B cell (primary cell): Measurements from ENCODE around the gene TERC.
A peak's percentile ranks its signal among the peaks of the same experiment; 100 is the strongest.

ENCODE experiments used
- EZH2 ChIP-seq: IDR thresholded peaks from 2 replicates; pipeline ENCODE4 v1.6.1; 2012; ENCODE audit warnings: borderline replicate concordance, low read depth, mild to moderate bottlenecking, moderate library complexity, low read length; ENCODE audit not compliant: insufficient read depth, poor library complexity, severe bottlenecking
- TF ChIP-seq, protein P1 (sequence below): fragments of 200-600 bp; IDR thresholded peaks from one replicate; pipeline ENCODE4 v1.8.0; 2022; ENCODE audit warnings: antibody characterized with exemption, mild to moderate bottlenecking

DNA sequence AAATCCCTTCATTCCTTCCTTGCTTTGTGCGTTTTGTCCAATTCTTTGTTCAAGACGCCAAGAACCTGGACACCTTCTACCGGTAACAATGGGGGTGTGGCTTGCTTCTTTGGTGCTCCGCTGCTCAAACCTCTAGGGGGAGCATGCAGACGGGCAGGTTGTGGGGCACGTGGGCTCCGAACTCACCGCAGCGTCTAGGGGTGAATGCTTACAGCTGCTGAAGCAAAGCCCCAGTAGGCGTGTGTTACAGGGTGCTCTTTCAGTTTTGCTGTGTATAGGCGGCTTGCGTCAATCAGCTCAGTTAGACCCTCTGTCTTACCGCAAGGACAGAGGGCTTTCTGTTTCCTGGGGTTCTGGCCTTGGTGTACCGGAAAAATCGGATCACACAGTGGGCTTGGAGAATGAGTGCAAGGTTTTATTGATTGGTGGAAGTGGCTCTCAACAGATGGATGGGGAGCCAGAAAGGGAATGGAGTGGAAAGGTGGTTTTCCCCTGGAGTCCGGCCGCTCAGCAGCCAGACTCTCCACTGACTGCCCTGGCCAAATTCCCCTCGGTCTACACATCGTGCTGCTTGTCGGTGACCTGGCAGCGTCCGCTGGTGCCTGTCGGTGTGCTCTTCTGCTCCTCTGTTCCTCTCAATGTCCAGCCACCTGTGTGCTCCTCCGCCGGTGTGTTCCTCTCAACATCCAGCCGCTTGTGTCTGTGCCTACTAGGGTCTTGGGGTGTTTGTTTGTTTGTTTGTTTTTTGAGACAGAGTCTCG is 49.1 kb upstream of the TERC start:
- TF ChIP-seq, protein P1, sequence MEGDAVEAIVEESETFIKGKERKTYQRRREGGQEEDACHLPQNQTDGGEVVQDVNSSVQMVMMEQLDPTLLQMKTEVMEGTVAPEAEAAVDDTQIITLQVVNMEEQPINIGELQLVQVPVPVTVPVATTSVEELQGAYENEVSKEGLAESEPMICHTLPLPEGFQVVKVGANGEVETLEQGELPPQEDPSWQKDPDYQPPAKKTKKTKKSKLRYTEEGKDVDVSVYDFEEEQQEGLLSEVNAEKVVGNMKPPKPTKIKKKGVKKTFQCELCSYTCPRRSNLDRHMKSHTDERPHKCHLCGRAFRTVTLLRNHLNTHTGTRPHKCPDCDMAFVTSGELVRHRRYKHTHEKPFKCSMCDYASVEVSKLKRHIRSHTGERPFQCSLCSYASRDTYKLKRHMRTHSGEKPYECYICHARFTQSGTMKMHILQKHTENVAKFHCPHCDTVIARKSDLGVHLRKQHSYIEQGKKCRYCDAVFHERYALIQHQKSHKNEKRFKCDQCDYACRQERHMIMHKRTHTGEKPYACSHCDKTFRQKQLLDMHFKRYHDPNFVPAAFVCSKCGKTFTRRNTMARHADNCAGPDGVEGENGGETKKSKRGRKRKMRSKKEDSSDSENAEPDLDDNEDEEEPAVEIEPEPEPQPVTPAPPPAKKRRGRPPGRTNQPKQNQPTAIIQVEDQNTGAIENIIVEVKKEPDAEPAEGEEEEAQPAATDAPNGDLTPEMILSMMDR: peak; percentile 80
- TF ChIP-seq EZH2: no peak
